ENCODE data around the gene LIPH.

LIPH gene

GRCh38 chr3:185537369-185537970 is 14.9 kb downstream of the LIPH start:
- peak; percentile 32 to 36 for DNase-seq

- no peak for DNase-seq
Measured at GRCh38 chr3:185534511-185534910, 17.9 kb downstream of the LIPH start.

DNA sequence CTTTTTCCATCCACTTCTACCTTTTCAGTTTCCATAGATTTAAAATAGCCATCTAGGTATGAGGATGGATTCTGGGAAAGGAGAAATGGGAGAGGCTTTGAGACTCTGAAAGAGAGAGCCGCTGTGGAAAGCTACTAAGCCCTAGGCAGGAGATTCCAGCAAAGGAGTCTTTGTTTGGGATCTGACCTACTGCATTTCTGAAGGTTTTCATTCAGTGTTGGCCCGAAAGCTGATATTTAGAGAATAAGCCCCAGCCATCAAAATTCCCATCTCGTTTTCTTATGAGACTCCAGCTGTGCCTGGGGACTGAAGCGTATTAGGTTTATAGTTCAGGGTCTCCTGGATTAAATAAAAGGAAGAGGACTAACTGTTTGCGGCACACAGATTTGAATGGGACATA is 19.5 kb downstream of the LIPH start:
- no peak for DNase-seq

DNA sequence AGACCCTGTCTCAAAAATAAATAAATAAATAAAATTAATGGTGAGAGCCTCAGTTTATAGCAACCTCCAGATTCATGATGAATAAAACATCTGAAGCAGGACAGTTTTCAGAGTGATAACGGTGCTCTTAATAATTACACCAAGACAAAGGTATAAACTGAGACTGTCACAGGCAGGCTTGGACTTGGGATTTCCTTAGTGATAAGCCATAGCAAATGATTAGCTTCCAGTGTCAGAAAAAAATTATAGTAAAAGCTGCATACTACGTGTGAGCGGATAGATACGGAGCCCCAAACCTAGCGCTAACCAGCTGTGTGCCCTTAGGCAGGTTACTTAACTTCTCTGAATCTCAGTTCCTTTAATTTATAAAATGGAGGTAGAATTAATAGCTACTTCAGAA is 21.5 kb downstream of the LIPH start:
- DNase-seq: no peak

GRCh38 chr3:185528532-185528931 is 23.9 kb downstream of the LIPH start:
- no peak for DNase-seq

GRCh38 chr3:185527364-185527763 is 25.0 kb downstream of the LIPH start:
- DNase-seq: no peak

DNA sequence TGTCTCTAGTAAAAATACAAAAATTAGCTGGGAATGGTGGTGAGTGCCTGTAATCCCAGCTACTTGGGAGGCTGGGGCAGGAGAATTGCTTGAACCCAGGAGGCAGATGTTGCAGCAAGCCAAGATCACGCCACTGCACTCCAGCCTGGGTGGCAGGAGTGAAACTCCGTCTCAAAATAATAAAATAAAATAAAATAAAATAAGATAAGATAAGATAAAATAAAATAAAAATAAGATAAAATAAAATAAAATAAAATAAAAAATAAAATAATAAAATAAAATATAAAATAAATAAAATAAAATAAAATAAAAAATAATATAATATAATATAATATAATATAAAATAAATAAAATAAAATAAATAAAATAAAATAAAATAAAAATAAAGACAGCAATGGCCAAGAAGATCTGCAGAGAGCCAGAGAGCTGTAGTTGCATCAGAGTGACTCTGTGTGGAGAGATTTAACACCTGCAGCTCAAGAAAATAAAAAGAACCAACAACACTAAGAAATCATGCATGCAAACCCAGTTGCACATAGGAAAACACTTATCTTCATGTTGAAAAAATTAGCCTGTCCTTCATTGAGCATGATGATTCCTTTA is 25.9 kb downstream of the LIPH start:
- DNase-seq: no peak

DNA sequence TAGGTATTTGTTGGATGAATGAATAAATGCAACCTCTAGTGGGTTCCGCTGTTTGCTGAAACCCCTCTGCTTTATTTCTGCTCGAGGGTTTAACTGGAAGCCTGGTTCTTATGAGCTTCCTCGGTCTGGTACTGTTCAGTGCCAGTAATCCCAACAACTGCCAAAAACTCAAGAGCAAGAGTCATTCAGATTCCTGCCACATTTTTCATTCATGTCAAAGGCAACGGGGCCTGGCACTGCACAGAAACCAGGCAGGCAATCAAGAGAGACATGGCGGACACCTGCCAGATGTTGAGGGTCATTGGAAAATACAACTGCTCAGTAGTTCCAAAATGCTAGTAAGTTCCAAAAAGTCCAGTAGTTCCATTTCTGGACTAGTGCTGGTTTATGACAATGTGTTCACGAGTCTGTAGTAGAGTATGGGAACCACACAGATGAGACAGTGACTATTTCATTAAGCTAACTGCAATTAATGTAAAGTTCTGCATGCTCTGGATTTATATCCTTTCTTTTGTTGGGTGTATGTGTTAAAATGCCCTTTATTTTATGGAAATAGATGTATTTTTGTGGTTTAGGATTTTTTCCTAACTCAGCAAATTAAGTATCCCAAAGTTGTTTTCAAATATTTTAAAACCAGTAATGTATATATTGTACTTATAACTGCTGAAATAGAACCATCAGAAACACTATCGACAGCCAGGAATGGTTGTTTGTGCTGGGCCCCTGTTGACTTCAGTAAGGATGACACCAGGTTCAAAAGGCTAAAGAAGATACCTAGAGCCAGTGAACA is 30.8 kb downstream of the LIPH start:
- no peak for DNase-seq

DNA sequence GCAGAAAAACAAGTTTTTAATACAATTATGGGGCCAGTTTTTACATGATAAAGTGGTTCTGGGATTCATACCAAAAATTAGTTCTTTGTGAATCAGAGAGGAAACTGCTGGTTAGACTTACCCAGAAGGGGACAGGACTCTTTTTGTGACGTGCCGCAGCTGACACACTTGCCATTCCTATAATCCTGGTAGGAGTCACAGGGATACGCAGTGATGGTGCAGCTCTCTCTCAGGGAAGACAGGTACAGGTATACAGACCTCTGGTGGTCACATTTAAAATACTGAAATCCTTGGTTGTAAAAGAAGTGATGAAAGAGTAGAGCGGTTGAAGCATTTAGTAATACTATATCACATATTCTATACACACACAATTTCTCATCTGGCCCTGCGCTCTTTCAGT is 33.4 kb downstream of the LIPH start:
- no peak for DNase-seq

- no peak for DNase-seq
Measured at GRCh38 chr3:185517387-185518130, 34.8 kb downstream of the LIPH start.

GRCh38 chr3:185511711-185512110 is 40.7 kb downstream of the LIPH start:
- DNase-seq: no peak

DNA sequence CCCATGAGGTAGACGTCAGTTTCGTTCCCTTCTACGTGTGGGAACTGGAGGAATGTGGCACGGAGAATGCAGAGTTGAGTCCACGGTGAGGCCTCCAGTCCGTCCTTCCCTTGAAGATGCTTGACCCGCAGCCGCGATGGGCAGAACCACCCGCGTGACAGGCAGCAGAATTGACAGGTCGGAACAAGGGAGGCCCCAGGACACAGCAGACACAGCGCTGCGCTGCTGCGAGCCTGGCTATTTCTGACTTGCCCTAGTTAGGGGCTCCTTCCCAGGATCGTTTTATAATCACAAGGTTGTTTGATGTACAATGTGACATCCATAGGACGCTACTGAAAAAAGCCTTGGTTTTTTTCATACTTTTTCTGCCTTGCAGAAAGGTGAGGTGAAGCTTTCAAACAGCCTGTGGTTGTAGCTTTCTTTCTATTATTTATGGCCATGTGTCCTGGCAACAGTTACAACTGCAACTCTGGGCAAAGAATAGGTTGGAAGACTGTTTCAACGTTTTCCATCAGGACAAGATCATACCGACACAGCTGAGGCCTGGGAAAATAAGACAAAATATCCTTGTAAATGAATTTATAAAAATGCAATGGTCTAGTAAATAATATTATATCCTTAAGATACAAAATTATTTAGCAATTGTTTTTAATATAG is 43.9 kb downstream of the LIPH start:
- DNase-seq: no peak

DNA sequence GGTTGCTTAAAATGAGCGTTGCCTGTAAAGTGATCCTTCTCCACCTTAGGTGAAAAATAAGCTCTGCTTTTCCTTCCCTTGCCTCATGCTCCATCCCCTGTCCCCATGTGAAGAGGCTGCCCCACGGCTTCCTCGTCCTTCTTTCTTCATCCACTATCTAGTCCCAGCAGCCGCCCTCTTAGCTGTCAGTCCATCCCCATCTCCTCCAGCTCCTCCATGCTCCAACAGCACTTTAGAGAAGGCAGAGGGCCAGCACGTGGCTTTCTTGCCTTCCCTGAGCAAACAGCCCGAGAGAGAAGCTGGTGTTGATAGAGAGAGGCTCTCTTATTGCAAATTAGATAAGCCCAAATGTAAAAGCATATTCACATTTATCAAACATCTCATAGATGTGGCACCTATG is 44.5 kb downstream of the LIPH start:
- no peak for DNase-seq

GRCh38 chr3:185504636-185505035 is 47.8 kb downstream of the LIPH start:
- DNase-seq: no peak

GRCh38 chr3:185503521-185503920 is 48.9 kb downstream of the LIPH start:
- DNase-seq: no peak

DNA sequence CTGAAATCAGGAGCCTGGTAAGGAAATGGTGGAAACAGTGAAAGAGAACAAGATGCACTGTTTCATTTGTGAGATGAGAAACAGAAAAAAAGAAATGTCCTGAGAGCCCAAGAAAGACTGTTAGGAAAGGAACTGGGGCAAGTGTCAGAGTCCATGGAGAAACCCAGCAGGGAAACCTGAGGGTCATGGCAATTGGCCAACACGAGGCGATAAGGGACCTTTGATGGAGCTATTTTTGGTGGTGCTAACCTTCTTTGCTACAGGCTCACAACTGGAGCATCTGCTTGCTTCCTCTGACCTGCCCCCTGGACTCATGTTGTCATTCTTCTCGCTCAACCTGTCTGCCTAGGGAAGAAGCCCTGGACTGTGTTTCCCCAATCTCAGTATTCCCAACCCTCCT is 49.4 kb downstream of the LIPH start:
- no peak for DNase-seq

DNA sequence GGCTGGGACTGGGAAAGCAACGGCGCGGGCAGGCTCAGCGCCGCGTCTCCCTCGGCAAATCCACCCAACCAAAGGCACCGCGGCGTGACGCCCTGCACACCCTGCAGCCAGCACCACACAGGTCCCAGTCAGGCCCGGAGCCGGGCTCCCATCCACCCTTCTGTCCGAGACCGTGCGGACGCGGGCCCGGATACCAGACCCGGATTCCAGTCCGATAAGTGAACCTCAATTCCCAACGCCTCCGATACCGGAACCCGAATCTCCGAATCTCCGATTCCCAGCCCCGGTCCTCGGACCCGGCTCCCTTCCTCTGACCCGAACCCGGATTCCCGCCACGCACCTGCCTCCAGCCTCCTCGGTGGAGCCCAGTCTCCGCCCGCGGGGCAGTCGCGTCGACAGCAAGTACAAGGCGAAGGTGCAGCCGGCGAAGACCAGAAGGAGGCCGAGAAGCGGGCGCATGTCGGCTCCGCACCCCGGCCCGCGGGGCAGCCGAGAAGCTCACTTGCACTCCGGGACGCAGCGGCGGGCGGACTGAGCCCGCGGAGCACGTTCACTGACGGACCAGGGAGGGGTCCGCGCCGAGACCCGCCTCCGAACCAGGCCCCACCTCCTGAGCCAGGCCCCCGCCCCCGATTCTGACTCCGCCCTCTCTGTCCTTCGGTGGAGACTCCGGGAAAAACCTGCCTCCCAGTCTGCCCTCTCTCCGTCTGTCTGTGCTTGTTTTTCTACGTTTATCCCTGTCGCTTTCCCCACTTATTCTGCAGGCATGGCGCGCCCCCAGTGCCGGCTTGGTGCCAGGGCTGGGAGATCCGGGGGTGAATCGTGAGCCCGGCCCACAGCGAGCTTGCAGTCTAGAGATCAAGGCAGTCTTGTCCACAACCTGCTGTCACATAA is 53.6 kb downstream of the LIPH start, which contains the start of gene TMEM41A:
Gene TMEM41A, minus strand, starts transcription at position 533 of the 894 bp plus-strand sequence. Its CDS starts 74 bp downstream, at position 459.
- DNase-seq: peak; percentile 93 to 94

- DNase-seq: no peak
Measured at GRCh38 chr3:185490241-185490640, 62.1 kb downstream of the LIPH start.

DNA sequence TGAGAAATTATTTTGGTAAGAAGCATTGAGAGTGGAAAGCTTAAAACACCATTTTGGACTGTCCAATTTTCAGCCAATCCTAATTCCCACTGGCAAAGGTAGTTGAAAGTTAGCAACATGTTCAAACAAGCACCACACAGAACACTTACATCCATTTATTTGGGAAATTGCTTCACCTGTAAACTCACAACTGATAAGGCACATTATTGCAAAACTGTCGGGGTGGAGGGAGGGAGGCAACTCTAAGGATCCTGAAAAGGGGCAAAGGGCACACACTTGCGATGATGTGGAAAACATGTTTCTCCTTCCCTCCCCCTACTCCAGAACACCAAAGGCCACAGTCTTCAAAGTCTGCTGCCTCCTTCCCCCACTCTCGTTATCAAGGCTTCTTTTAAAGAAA is 62.9 kb downstream of the LIPH start:
- no peak for DNase-seq

- no peak for DNase-seq
Measured at GRCh38 chr3:185488465-185488864, 63.9 kb downstream of the LIPH start.

- no peak for DNase-seq
Measured at GRCh38 chr3:185486394-185486793, 66.0 kb downstream of the LIPH start.

DNA sequence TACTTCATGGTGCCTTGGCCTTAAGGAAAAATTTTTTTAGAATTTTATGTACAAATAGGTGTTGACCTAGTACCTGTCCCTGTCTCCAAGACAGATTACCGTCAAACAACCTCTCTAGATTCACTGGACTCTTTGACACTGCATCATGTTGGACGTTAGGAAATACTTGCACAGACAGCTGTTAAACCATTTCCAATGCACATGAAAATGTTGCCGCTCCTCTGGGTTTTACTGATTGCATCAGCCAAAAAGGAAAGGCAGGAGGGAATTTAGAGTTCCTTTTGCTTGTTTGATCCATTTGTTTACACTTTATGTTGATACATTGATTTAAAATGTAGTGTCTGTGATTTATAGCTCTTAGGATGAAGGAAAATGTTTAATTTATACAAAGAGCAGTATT is 68.1 kb downstream of the LIPH start:
- no peak for DNase-seq

All from stimulated activated CD4-positive, alpha-beta T cell treated with anti-CD3 and anti-CD28 coated beads, Interleukin-2, amount 100 ng/mL, for 24 hours (primary cell).